ENCODE results near the gene ERFE.

ERFE gene

GRCh38 chr2:238136820-238137537 lies 21.8 kb upstream of the ERFE start:
- Histone ChIP-seq H3K27me3 (ENCODE audit: control insufficient read depth, insufficient read depth, low read length) (no peaks in the 10 kb centered on the region), H3K4me1 (ENCODE audit: control insufficient read depth, insufficient read depth, low read length) (no peaks in the 10 kb centered on the region), H3K9me3 (ENCODE audit: control insufficient read depth, insufficient read depth, low read length) (no peaks in the 10 kb centered on the region), H3K4me3 (ENCODE audit: low read depth, low read length) (no peak overlapping the region), H3K36me3 (ENCODE audit: control insufficient read depth, insufficient read depth, low read length) (no peaks in the 10 kb centered on the region), H3K9ac (ENCODE audit: low read depth, low read length) (no peak overlapping the region)

GRCh38 chr2:238137885-238138284 lies 20.9 kb upstream of the ERFE start:
- Histone ChIP-seq H3K9ac (ENCODE audit: low read depth, low read length) (no peak overlapping the region), H3K27me3 (ENCODE audit: control insufficient read depth, insufficient read depth, low read length) (no peaks in the 10 kb centered on the region), H3K4me3 (ENCODE audit: low read depth, low read length) (no peak overlapping the region), H3K4me1 (ENCODE audit: control insufficient read depth, insufficient read depth, low read length) (no peaks in the 10 kb centered on the region), H3K36me3 (ENCODE audit: control insufficient read depth, insufficient read depth, low read length) (no peaks in the 10 kb centered on the region), H3K9me3 (ENCODE audit: control insufficient read depth, insufficient read depth, low read length) (no peaks in the 10 kb centered on the region)

- H3K27me3 ChIP-seq (ENCODE audit: control insufficient read depth, insufficient read depth, low read length): no peaks in the 10 kb centered on the region
- no peak within 1 kb of the TSS for H3K9ac ChIP-seq (ENCODE audit: low read depth, low read length)
- H3K9me3 ChIP-seq (ENCODE audit: control insufficient read depth, insufficient read depth, low read length): no peaks in the 10 kb centered on the region
- no peak within 1 kb of the TSS for H3K4me3 ChIP-seq (ENCODE audit: low read depth, low read length)
- no peaks in the 10 kb centered on the region for H3K36me3 ChIP-seq (ENCODE audit: control insufficient read depth, insufficient read depth, low read length)
- H3K4me1 ChIP-seq (ENCODE audit: control insufficient read depth, insufficient read depth, low read length): no peaks in the 10 kb centered on the region
Measured at GRCh38 chr2:238138331-238139195, 20.2 kb upstream of the ERFE start, which contains the start of gene KLHL30. TSS of gene KLHL30 (plus strand) at chr2:238138668. CDS start at chr2:238140755, 2,087 bp downstream.

- Histone ChIP-seq H3K4me1 (ENCODE audit: control insufficient read depth, insufficient read depth, low read length) (no peaks in the 10 kb centered on the region), H3K36me3 (ENCODE audit: control insufficient read depth, insufficient read depth, low read length) (no peaks in the 10 kb centered on the region), H3K9me3 (ENCODE audit: control insufficient read depth, insufficient read depth, low read length) (no peaks in the 10 kb centered on the region), H3K27me3 (ENCODE audit: control insufficient read depth, insufficient read depth, low read length) (no peaks in the 10 kb centered on the region), H3K9ac (ENCODE audit: low read depth, low read length) (no peak overlapping the region), H3K4me3 (ENCODE audit: low read depth, low read length) (no peak overlapping the region)
Measured at GRCh38 chr2:238139196-238140039, 19.4 kb upstream of the ERFE start.

- Histone ChIP-seq H3K27me3 (ENCODE audit: control insufficient read depth, insufficient read depth, low read length) (no peaks in the 10 kb centered on the region), H3K9ac (ENCODE audit: low read depth, low read length) (no peak overlapping the region), H3K9me3 (ENCODE audit: control insufficient read depth, insufficient read depth, low read length) (no peaks in the 10 kb centered on the region), H3K4me3 (ENCODE audit: low read depth, low read length) (no peak overlapping the region), H3K4me1 (ENCODE audit: control insufficient read depth, insufficient read depth, low read length) (no peaks in the 10 kb centered on the region), H3K36me3 (ENCODE audit: control insufficient read depth, insufficient read depth, low read length) (no peaks in the 10 kb centered on the region)
Measured at GRCh38 chr2:238140040-238140439, 18.7 kb upstream of the ERFE start.

GRCh38 chr2:238140721-238141540 lies 17.8 kb upstream of the ERFE start:
- H3K4me1 ChIP-seq (ENCODE audit: control insufficient read depth, insufficient read depth, low read length): no peaks in the 10 kb centered on the region
- no peaks in the 10 kb centered on the region for H3K27me3 ChIP-seq (ENCODE audit: control insufficient read depth, insufficient read depth, low read length)
- H3K9ac ChIP-seq (ENCODE audit: low read depth, low read length): no peak overlapping the region
- no peaks in the 10 kb centered on the region for H3K36me3 ChIP-seq (ENCODE audit: control insufficient read depth, insufficient read depth, low read length)
- no peak overlapping the region for H3K4me3 ChIP-seq (ENCODE audit: low read depth, low read length)
- no peaks in the 10 kb centered on the region for H3K9me3 ChIP-seq (ENCODE audit: control insufficient read depth, insufficient read depth, low read length)

- H3K4me1 ChIP-seq (ENCODE audit: control insufficient read depth, insufficient read depth, low read length): no peaks in the 10 kb centered on the region
- no peaks in the 10 kb centered on the region for H3K36me3 ChIP-seq (ENCODE audit: control insufficient read depth, insufficient read depth, low read length)
- no peaks in the 10 kb centered on the region for H3K27me3 ChIP-seq (ENCODE audit: control insufficient read depth, insufficient read depth, low read length)
- no peak overlapping the region for H3K4me3 ChIP-seq (ENCODE audit: low read depth, low read length)
- no peak overlapping the region for H3K9ac ChIP-seq (ENCODE audit: low read depth, low read length)
- H3K9me3 ChIP-seq (ENCODE audit: control insufficient read depth, insufficient read depth, low read length): no peaks in the 10 kb centered on the region
Measured at GRCh38 chr2:238141541-238142318, 17.0 kb upstream of the ERFE start.

- Histone ChIP-seq H3K27me3 (ENCODE audit: control insufficient read depth, insufficient read depth, low read length) (no peaks in the 10 kb centered on the region), H3K9me3 (ENCODE audit: control insufficient read depth, insufficient read depth, low read length) (no peaks in the 10 kb centered on the region), H3K9ac (ENCODE audit: low read depth, low read length) (no peak overlapping the region), H3K36me3 (ENCODE audit: control insufficient read depth, insufficient read depth, low read length) (no peaks in the 10 kb centered on the region), H3K4me1 (ENCODE audit: control insufficient read depth, insufficient read depth, low read length) (no peaks in the 10 kb centered on the region), H3K4me3 (ENCODE audit: low read depth, low read length) (no peak overlapping the region)
Measured at GRCh38 chr2:238142382-238143205, 16.2 kb upstream of the ERFE start.

GRCh38 chr2:238143239-238143951 lies 15.4 kb upstream of the ERFE start:
- Histone ChIP-seq H3K27me3 (ENCODE audit: control insufficient read depth, insufficient read depth, low read length) (no peaks in the 10 kb centered on the region), H3K4me1 (ENCODE audit: control insufficient read depth, insufficient read depth, low read length) (no peaks in the 10 kb centered on the region), H3K36me3 (ENCODE audit: control insufficient read depth, insufficient read depth, low read length) (no peaks in the 10 kb centered on the region), H3K4me3 (ENCODE audit: low read depth, low read length) (no peak overlapping the region), H3K9me3 (ENCODE audit: control insufficient read depth, insufficient read depth, low read length) (no peaks in the 10 kb centered on the region), H3K9ac (ENCODE audit: low read depth, low read length) (no peak overlapping the region)
